ENCODE data around the gene TESMIN. TPM values are rescaled to one million over a fixed set of nuclear protein-coding genes. Genes with fewer than 3 reads are reported as not detected.
A peak's percentile ranks its signal among the peaks of the same experiment; 100 is the strongest.

Gene TESMIN
- total RNA-seq, 1 experiment from 2014 or later, result 3.6 TPM

GRCh38 chr11:68684385-68685356 is 66.6 kb downstream of the TESMIN start, which contains the start of gene GAL:
GAL (plus strand) TSS chr11:68684544; CDS start chr11:68684924, 380 bp downstream.
- DNase-seq (ENCODE audit: low read depth), result no peak

GRCh38 chr11:68683536-68684384 is 67.6 kb downstream of the TESMIN start:
- no peak for DNase-seq (ENCODE audit: low read depth)

- DNase-seq (ENCODE audit: low read depth), result no peak
Measured at GRCh38 chr11:68683121-68683520, 68.2 kb downstream of the TESMIN start.

GRCh38 chr11:68682531-68682961 is 68.8 kb downstream of the TESMIN start:
- DNase-seq (ENCODE audit: low read depth), result no peak

- DNase-seq (ENCODE audit: low read depth), result no peak
Measured at GRCh38 chr11:68680541-68681231, 70.6 kb downstream of the TESMIN start.

GRCh38 chr11:68678031-68678441 is 73.3 kb downstream of the TESMIN start:
- no peak for DNase-seq (ENCODE audit: low read depth)

GRCh38 chr11:68677432-68677831 is 73.9 kb downstream of the TESMIN start:
- DNase-seq (ENCODE audit: low read depth), result peak; percentile 96

GRCh38 chr11:68674461-68674860 is 76.9 kb downstream of the TESMIN start:
- DNase-seq (ENCODE audit: low read depth), result no peak

- DNase-seq (ENCODE audit: low read depth), result no peak
Measured at GRCh38 chr11:68673991-68674390, 77.3 kb downstream of the TESMIN start.

GRCh38 chr11:68673306-68673945 is 77.9 kb downstream of the TESMIN start:
- DNase-seq (ENCODE audit: low read depth), result no peak

- no peak for DNase-seq (ENCODE audit: low read depth)
Measured at GRCh38 chr11:68670208-68670992, 80.9 kb downstream of the TESMIN start.

- DNase-seq (ENCODE audit: low read depth), result no peak
Measured at GRCh38 chr11:68669301-68670090, 81.8 kb downstream of the TESMIN start.

GRCh38 chr11:68667511-68668500 is 83.5 kb downstream of the TESMIN start:
- DNase-seq (ENCODE audit: low read depth), result no peak

- no peak for DNase-seq (ENCODE audit: low read depth)
Measured at GRCh38 chr11:68666849-68667248, 84.5 kb downstream of the TESMIN start.

GRCh38 chr11:68665436-68665835 is 85.9 kb downstream of the TESMIN start:
- no peak for DNase-seq (ENCODE audit: low read depth)

GRCh38 chr11:68664906-68665305 is 86.4 kb downstream of the TESMIN start:
- no peak for DNase-seq (ENCODE audit: low read depth)

GRCh38 chr11:68664141-68664540 is 87.2 kb downstream of the TESMIN start:
- no peak for DNase-seq (ENCODE audit: low read depth)

GRCh38 chr11:68663482-68664010 is 87.8 kb downstream of the TESMIN start:
- no peak for DNase-seq (ENCODE audit: low read depth)
